ENCODE results near the gene NUP54.

NUP54 gene

DNA sequence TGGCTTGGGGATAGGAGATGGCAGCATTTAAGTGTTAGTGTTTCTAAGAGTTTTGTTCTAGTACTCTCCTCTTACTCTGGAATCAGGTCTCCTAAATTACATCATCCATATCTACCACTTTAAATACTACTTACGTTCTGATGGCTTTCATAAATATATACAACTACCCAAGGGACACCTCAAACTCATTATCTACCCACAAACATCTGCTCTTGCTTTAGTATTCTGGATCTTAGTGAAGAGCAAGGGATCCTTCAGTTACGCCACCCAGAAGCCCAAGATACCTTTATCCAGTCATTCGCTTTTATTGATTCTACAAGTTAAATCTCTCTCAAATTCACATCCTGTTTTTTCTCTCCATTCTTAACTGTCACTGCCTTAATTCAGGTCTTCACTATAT is 7.0 kb downstream of the NUP54 start:
- H3K27ac ChIP-seq: no peak overlapping the region
- TF ChIP-seq, protein P1, sequence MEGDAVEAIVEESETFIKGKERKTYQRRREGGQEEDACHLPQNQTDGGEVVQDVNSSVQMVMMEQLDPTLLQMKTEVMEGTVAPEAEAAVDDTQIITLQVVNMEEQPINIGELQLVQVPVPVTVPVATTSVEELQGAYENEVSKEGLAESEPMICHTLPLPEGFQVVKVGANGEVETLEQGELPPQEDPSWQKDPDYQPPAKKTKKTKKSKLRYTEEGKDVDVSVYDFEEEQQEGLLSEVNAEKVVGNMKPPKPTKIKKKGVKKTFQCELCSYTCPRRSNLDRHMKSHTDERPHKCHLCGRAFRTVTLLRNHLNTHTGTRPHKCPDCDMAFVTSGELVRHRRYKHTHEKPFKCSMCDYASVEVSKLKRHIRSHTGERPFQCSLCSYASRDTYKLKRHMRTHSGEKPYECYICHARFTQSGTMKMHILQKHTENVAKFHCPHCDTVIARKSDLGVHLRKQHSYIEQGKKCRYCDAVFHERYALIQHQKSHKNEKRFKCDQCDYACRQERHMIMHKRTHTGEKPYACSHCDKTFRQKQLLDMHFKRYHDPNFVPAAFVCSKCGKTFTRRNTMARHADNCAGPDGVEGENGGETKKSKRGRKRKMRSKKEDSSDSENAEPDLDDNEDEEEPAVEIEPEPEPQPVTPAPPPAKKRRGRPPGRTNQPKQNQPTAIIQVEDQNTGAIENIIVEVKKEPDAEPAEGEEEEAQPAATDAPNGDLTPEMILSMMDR (conservative IDR thresholded peaks at IDR 0.05): no peak
- TF ChIP-seq ZFX (IDR thresholded peaks at IDR 0.05): no peak

DNA sequence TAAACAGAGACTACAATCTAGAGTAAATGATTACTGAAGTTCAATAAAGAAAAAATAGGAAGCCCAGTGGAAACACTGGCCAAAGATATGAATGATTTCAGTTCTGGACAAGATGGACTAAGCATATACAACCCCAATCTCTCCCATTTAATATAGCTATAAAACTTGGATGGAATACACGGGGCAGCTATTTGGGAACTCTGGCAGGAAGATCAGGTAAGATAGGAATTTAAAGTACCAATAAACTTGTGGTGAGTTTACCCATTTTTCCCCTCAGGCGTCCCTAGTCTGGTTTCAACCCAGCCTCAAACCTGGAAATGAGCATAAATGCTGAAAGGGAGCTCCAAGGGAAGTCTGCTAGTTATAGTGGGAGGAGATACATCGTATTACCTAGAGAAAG is 20.4 kb downstream of the NUP54 start:
- no peak overlapping the region; the same call in 1 of the 2 replicates for H3K27ac ChIP-seq
- TF ChIP-seq ZFX (IDR thresholded peaks at IDR 0.05): no peak
- TF ChIP-seq, protein P1 (conservative IDR thresholded peaks at IDR 0.05): no peak

DNA sequence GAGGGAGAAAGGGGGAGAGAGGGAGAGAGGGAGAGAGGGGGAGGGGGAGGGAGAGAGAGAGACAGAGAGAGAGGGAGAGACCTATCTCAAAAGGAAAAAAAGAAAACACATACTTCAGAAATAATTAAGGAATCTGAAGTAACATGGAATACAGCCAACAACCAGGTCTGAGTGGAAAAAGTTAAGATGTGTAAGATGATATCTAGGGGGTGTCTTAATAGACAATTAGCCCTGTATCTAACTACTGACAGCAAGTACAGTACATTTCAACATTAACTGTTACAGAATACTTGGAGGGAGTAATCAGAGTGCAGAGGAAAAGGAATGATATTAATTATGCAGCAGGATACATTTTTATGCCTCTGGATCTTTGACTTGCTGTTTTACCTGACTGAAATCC is 22.4 kb downstream of the NUP54 start:
- no peak overlapping the region for H3K27ac ChIP-seq
- TF ChIP-seq, protein P1 (conservative IDR thresholded peaks at IDR 0.05): no peak
- no peak for TF ChIP-seq ZFX (IDR thresholded peaks at IDR 0.05)

DNA sequence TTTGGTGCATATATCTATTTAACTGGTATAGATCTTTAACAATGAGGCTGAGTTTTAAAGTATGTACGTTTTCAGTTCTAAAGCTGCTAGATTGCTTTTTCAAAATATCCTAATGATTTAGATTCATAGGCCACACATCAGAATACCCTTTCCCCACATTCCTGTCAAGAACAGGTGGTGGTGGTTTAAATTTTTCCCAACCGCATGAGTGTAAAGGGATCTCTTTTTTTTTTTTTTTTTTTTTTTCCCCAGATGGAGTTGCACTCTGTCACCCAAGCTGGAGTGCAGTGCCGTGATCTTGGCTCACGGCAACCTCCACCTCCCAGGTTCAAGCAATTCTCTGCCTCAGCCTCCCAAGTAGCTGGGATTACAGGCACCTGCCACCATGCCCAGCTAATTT is 28.0 kb downstream of the NUP54 start:
- TF ChIP-seq ZFX (IDR thresholded peaks at IDR 0.05): no peak
- TF ChIP-seq, protein P1 (conservative IDR thresholded peaks at IDR 0.05): no peak
- no peak overlapping the region for H3K27ac ChIP-seq

DNA sequence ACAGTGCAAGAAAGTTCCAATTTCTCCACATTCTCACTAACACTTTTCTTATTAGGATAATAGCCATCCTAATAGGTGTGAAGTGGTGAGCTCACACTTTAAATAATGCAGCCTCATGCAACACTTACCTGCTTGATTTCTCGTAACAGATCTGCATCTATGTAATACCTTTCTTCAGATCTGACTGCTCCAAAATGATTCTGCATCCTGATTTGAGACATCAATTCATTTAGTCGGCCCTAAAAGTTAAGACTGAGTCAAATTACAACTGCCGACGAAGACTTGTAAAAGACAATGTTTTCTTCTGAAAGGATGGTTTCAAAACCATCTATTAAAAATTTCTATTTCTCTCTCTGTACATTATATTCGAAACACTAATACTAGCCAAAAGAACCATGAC is 30.7 kb downstream of the NUP54 start:
- no peak for TF ChIP-seq ZFX (IDR thresholded peaks at IDR 0.05)
- TF ChIP-seq, protein P1 (conservative IDR thresholded peaks at IDR 0.05): no peak
- no peak overlapping the region for H3K27ac ChIP-seq

DNA sequence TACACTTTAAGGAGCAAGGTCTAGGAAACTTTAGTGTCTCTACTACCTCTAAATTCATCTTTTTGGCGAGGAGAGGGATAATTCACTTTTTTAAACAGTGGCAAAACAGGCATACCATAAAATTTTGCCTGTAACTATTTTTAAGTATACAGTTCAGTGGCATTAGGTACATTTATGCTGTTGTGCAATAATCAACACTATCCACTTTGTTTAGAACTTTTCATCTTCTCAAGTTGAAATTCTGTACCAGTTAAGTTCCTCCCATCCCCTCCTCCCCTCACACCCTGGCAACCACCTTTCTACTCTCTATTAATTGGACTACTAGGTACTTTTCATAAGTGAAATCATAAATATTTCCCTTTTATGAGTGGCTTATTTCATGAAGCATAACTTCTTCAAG is 31.4 kb downstream of the NUP54 start:
- H3K27ac ChIP-seq: no peak overlapping the region

DNA sequence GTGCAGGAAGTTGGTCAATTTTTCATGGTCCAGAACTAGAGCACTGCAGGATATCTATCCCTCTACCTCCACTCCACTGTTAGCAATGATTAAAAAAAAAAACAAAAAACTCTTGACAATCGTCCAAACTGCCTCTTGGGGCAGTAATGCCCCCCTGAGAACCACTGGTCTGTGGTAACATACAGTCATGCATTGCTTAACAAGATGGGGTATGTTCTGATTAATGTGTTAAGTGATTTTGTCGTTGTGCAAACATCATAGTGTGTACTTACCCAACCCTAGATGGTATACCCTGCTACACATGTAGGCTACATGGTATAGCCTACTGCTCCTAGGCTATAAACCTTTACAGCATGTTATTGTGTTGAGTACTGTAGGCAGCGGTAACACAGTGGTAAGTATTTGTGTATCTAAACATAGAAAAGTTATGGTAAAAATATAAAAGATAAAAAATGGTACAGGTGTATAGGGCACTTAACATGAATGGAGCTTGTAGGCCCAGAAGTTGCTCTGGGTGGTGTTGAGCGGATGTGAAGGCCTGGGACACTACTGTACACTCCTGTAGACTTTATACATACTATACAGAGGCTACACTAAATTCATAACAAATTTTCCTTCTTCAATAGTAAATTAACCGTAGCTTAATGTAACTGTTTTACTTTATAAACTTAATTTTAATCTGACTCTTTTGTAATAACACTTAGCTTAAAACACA is 39.6 kb downstream of the NUP54 start:
- TF ChIP-seq ZFX (IDR thresholded peaks at IDR 0.05): no peak
- TF ChIP-seq, protein P1 (conservative IDR thresholded peaks at IDR 0.05): no peak

More for the DNA sequence above, 31.4 kb downstream of the NUP54 start:
- no peak for TF ChIP-seq ZFX (IDR thresholded peaks at IDR 0.05)
- TF ChIP-seq, protein P1 (conservative IDR thresholded peaks at IDR 0.05): no peak

More for the DNA sequence above, 39.6 kb downstream of the NUP54 start:
- H3K27ac ChIP-seq: no peak overlapping the region

Data from C4-2B (cell line).